Lower lobe of right lung (tissue), 2 donors: ENCODE measurements around the gene SLC22A7. TPM values are rescaled to one million over a fixed set of nuclear protein-coding genes. Genes with fewer than 3 reads are reported as not detected.

Experiments used
- ATAC-seq, 2 donors: fragments of 200-7000 bp; cut with Tn5 transposase; one replicate each; pipeline ENCODE4 v1.9.1; 2020 to 2022; ENCODE audit warnings: mild to moderate bottlenecking in 2 of 2, moderate library complexity in 2 of 2
- DNase-seq: peaks from one replicate; pipeline ENCODE4 v3.0.0-alpha.2; 2020
- H3K27ac ChIP-seq: fragments of 200-600 bp; one replicate; pipeline ENCODE4 v1.8.0; 2022
- H3K27me3 ChIP-seq: fragments of 200-600 bp; one replicate; pipeline ENCODE4 v1.8.0; 2022; ENCODE audit warnings: low read depth
- H3K36me3 ChIP-seq: fragments of 200-600 bp; one replicate; pipeline ENCODE4 v1.8.0; 2022; ENCODE audit warnings: mild to moderate bottlenecking
- H3K4me1 ChIP-seq: fragments of 200-600 bp; one replicate; pipeline ENCODE4 v1.8.0; 2022
- H3K4me3 ChIP-seq: fragments of 200-600 bp; one replicate; pipeline ENCODE4 v1.8.0; 2022; ENCODE audit warnings: mild to moderate bottlenecking
- H3K9me3 ChIP-seq: fragments of 200-600 bp; one replicate; pipeline ENCODE4 v1.8.0; 2022
- CTCF ChIP-seq: fragments of 200-600 bp; IDR thresholded peaks from one replicate; pipeline ENCODE4 v1.8.0; 2022; ENCODE audit warnings: antibody characterized with exemption, mild to moderate bottlenecking
- intact Hi-C: fragments of 100-400 bp; cut with DNase I; formaldehyde crosslinking; loops from one replicate; pipeline ENCODE4 v1.11.0; 2022
- total RNA-seq: library from RNA; stranded (reverse); fragmentation: NEBNext Ultra II Directional; extraction: Animal tissue kit (Norgen Biotek cat#: 25700); gene quantifications from one replicate; pipeline ENCODE4 v1.2.1, GENCODE V29; 2021
- donor health status: DM: no; HTN: yes; CAD: no; lungs with severe emphysema.

SLC22A7 gene
- total RNA-seq, 1 donor from 2014 or later = not detected

- ATAC-seq (no peak), DNase-seq (no peak)
- Histone ChIP-seq H3K4me3 (no peak overlapping the region), H3K4me1 (no peaks in the 10 kb centered on the region), H3K9me3 (no peaks in the 10 kb centered on the region), H3K36me3 (no peaks in the 10 kb centered on the region), H3K27me3 (peaks cover 16% of the 10 kb centered on the region), H3K27ac (no peak overlapping the region)
- intact Hi-C loops = no loop called here
- no peak for TF ChIP-seq CTCF
These were observed 1.1 kb upstream of the SLC22A7 start for GRCh38 chr6:43296780-43297497.

GRCh38 chr6:43298565-43299337, 691 bp downstream of the SLC22A7 start:
- peaks cover 16% of the 10 kb centered on the region for H3K27me3 ChIP-seq
- intact Hi-C loops = no loop called here
- DNase-seq (no peak), ATAC-seq (no peak)
- TF ChIP-seq CTCF = no peak
- H3K4me1 ChIP-seq = no peaks in the 10 kb centered on the region
- H3K9me3 ChIP-seq = no peaks in the 10 kb centered on the region
- H3K4me3 ChIP-seq = no peak overlapping the region
- no peaks in the 10 kb centered on the region for H3K36me3 ChIP-seq
- H3K27ac ChIP-seq = no peak overlapping the region

GRCh38 chr6:43299338-43300293, 1.6 kb downstream of the SLC22A7 start:
- intact Hi-C loops = no loop called here
- Histone ChIP-seq H3K27ac (no peak overlapping the region), H3K9me3 (no peaks in the 10 kb centered on the region), H3K36me3 (no peaks in the 10 kb centered on the region), H3K4me1 (no peaks in the 10 kb centered on the region), H3K27me3 (peaks cover 16% of the 10 kb centered on the region), H3K4me3 (no peak overlapping the region)
- ATAC-seq (no peak), DNase-seq (no peak)
- no peak for TF ChIP-seq CTCF

- no peak overlapping the region for H3K4me3 ChIP-seq
- TF ChIP-seq CTCF = no peak
- H3K27me3 ChIP-seq = peaks cover 16% of the 10 kb centered on the region
- intact Hi-C loops = no loop called here
- no peaks in the 10 kb centered on the region for H3K9me3 ChIP-seq
- H3K4me1 ChIP-seq = no peaks in the 10 kb centered on the region
- DNase-seq (no peak), ATAC-seq (no peak)
- H3K36me3 ChIP-seq = no peaks in the 10 kb centered on the region
- H3K27ac ChIP-seq = no peak overlapping the region
These were observed 3.2 kb downstream of the SLC22A7 start for GRCh38 chr6:43301081-43301870.
